ENCODE data around the gene PLCL1. TPM values are rescaled to one million over a fixed set of nuclear protein-coding genes. Genes with fewer than 3 reads are reported as not detected.

Gene PLCL1
- total RNA-seq, 1 donor from 2014 or later = 78.6 TPM

DNA sequence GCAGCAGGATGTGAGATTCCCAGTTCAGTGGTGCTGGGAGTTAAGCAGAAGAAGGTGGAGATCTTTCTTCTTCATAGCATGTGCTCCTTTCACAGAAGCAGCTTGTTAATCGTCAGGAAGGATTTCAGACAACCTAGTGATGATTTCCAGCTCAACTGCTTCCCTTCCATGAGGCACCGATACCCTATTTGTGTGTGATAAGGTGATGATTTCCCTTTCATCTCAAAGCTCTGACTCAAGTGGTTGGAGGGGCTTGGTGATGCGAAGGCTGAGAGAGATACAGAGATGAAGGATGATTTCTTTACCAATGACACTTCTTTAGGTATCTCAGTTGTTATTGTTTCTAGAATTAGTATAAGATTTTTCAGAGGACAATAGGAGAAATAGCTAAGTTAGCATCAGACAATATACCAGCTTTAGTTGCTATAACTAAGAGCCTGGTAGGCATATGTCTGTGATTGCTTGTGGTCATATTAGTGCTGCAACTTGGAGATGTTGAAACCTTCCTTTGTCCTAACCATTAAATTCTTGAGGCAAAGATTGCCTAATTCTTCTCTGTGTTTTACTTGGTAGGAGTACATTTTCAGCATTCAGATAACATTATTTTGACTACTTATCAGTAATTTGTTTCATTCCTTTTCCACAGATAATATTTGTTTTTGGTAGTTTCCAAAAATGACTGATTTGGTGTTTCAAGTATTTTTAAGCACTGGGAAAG is 111.3 kb downstream of the PLCL1 start:
- H3K27ac ChIP-seq (replicated peaks) = peak overlapping the region; percentile 10
- TF ChIP-seq, protein P1, sequence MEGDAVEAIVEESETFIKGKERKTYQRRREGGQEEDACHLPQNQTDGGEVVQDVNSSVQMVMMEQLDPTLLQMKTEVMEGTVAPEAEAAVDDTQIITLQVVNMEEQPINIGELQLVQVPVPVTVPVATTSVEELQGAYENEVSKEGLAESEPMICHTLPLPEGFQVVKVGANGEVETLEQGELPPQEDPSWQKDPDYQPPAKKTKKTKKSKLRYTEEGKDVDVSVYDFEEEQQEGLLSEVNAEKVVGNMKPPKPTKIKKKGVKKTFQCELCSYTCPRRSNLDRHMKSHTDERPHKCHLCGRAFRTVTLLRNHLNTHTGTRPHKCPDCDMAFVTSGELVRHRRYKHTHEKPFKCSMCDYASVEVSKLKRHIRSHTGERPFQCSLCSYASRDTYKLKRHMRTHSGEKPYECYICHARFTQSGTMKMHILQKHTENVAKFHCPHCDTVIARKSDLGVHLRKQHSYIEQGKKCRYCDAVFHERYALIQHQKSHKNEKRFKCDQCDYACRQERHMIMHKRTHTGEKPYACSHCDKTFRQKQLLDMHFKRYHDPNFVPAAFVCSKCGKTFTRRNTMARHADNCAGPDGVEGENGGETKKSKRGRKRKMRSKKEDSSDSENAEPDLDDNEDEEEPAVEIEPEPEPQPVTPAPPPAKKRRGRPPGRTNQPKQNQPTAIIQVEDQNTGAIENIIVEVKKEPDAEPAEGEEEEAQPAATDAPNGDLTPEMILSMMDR (IDR thresholded peaks at IDR 0.05; ENCODE audit: borderline replicate concordance) = no peak

GRCh38 chr2:197919487-197919886 is 115.1 kb downstream of the PLCL1 start:
- H3K9me3 ChIP-seq (replicated peaks) = no peaks in the 10 kb centered on the region
- H3K27ac ChIP-seq (replicated peaks) = no peak overlapping the region
- peaks cover 72% of the 10 kb centered on the region for H3K4me1 ChIP-seq
- no peaks in the 10 kb centered on the region for H3K36me3 ChIP-seq
- TF ChIP-seq, protein P1 (IDR thresholded peaks at IDR 0.05; ENCODE audit: borderline replicate concordance) = no peak
- no peaks in the 10 kb centered on the region for H3K27me3 ChIP-seq (ENCODE audit: low read depth)
- H3K4me3 ChIP-seq = no peak overlapping the region
- DNase-seq = no peak
- intact Hi-C loops (cut with micrococcal nuclease) = no loop called here

More for the DNA sequence above, 111.3 kb downstream of the PLCL1 start:
- Histone ChIP-seq H3K9me3 (replicated peaks) (no peaks in the 10 kb centered on the region), H3K4me3 (no peak overlapping the region), H3K4me1 (peaks cover 65% of the 10 kb centered on the region), H3K27me3 (ENCODE audit: low read depth) (no peaks in the 10 kb centered on the region), H3K36me3 (no peaks in the 10 kb centered on the region)
- DNase-seq = no peak
- intact Hi-C loops (cut with micrococcal nuclease) = no loop called here

DNA sequence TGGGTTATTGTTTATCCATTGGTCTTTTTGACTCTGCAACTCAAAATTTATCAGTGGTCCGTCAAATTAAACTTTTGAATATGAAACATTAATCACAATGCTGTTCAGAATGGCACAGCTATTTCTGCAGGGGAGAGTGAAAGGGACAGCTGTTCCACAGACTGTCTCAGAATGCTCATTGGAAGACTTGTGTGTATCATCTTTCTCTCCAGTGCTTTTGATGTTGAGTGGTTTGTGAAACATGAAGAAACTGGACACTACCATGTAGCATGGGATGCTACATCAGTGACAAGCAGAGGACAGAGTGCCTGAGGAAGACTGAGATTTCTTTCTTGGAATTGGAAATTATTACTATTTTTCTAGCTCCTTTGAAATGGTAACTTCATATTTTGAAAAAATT is 115.7 kb downstream of the PLCL1 start:
- DNase-seq = no peak
- Histone ChIP-seq H3K27ac (replicated peaks) (no peak overlapping the region), H3K4me1 (peaks cover 72% of the 10 kb centered on the region), H3K4me3 (no peak overlapping the region), H3K9me3 (replicated peaks) (no peaks in the 10 kb centered on the region), H3K36me3 (no peaks in the 10 kb centered on the region), H3K27me3 (ENCODE audit: low read depth) (no peaks in the 10 kb centered on the region)
- intact Hi-C loops (cut with micrococcal nuclease) = no loop called here
- TF ChIP-seq, protein P1 (IDR thresholded peaks at IDR 0.05; ENCODE audit: borderline replicate concordance) = no peak

- H3K4me1 ChIP-seq = peaks cover 72% of the 10 kb centered on the region
- intact Hi-C loops (cut with micrococcal nuclease) = no loop called here
- H3K27me3 ChIP-seq (ENCODE audit: low read depth) = no peaks in the 10 kb centered on the region
- TF ChIP-seq, protein P1 (IDR thresholded peaks at IDR 0.05; ENCODE audit: borderline replicate concordance) = no peak
- H3K27ac ChIP-seq (replicated peaks) = no peak overlapping the region
- H3K9me3 ChIP-seq (replicated peaks) = no peaks in the 10 kb centered on the region
- no peaks in the 10 kb centered on the region for H3K36me3 ChIP-seq
- no peak overlapping the region for H3K4me3 ChIP-seq
- no peak for DNase-seq
Observed at GRCh38 chr2:197920592-197921201, 116.3 kb downstream of the PLCL1 start.

DNA sequence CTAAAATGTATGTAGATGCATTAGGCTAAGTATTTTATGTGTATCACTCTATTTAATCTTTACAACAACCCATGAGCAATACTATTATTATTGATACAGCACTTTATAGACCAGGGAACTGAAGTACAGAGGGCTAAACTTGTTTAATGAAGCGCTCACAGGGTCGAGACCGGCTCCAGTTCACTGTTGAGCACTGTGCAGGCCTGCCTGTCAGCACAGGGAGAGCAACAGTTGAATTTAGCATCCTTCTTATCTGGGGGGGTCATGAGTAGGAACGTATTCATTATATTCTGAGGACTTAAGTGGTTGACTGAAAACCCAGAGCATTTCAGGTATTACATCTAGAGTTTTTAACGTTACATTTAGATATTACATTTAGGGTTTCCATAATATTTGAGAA is 120.1 kb downstream of the PLCL1 start:
- H3K27me3 ChIP-seq (ENCODE audit: low read depth) = no peaks in the 10 kb centered on the region
- no peaks in the 10 kb centered on the region for H3K9me3 ChIP-seq (replicated peaks)
- TF ChIP-seq, protein P1 (IDR thresholded peaks at IDR 0.05; ENCODE audit: borderline replicate concordance) = no peak
- no peak overlapping the region for H3K4me3 ChIP-seq
- DNase-seq = no peak
- H3K36me3 ChIP-seq = no peaks in the 10 kb centered on the region
- peaks cover 77% of the 10 kb centered on the region for H3K4me1 ChIP-seq
- H3K27ac ChIP-seq (replicated peaks) = no peak overlapping the region
- intact Hi-C loops (cut with micrococcal nuclease) = no loop called here

Data from left ventricle myocardium inferior (tissue), 1 donor.